MCF 10A (cell line): ENCODE data around the gene GFER. TPM values are rescaled to one million over a fixed set of nuclear protein-coding genes. Genes with fewer than 3 reads are reported as not detected.
"Not testable (repeated sequence)": the region's sequence is repeated elsewhere in the genome, so short reads cannot be mapped to it uniquely, and the experiment has no call there.

Experiments used
- BruUV-seq: library from RNA; stranded (reverse); fragments of 400-500 nt; replicated peaks from 2 replicates; lab custom pipeline; 2021; lab: Mats Ljungman, UMichigan
- CTCF ChIA-PET: fragments of 300-600 bp; sonication (Branson Sonifier 250); formaldehyde crosslinking; extraction: SDS; loops from one replicate; lab custom pipeline; 2021; ENCODE audit warnings: antibody characterized with exemption, inconsistent platforms; lab: Yijun Ruan, JAX
- POLR2A ChIA-PET: fragments of 300-600, 350-650 bp; sonication (Branson Sonifier 250); formaldehyde crosslinking; extraction: SDS; loops from one replicate; lab custom pipeline; 2020; ENCODE audit warnings: antibody characterized with exemption, inconsistent platforms; lab: Yijun Ruan, JAX
- DNase-seq: peaks from one replicate; pipeline ENCODE4 v3.0.0-alpha.2; 2018; ENCODE audit not compliant: unreplicated experiment
- H3K27ac Mint-ChIP-seq: one replicate; pipeline ENCODE4 v1.8.0; 2022; ENCODE audit warnings: mild to moderate bottlenecking, low read depth, mixed read lengths; ENCODE audit not compliant: unreplicated experiment
- H3K27me3 Mint-ChIP-seq: one replicate; pipeline ENCODE4 v1.8.0; 2022; ENCODE audit warnings: mixed read lengths; ENCODE audit not compliant: insufficient read depth, unreplicated experiment
- H3K36me3 Mint-ChIP-seq: one replicate; pipeline ENCODE4 v1.8.0; 2022; ENCODE audit warnings: mild to moderate bottlenecking, moderate library complexity, mixed read lengths; ENCODE audit not compliant: insufficient read depth, unreplicated experiment
- H3K4me1 Mint-ChIP-seq: one replicate; pipeline ENCODE4 v1.8.0; 2022; ENCODE audit warnings: mixed read lengths; ENCODE audit not compliant: insufficient read depth, unreplicated experiment
- H3K4me3 Mint-ChIP-seq: one replicate; pipeline ENCODE4 v1.8.0; 2022; ENCODE audit warnings: mild to moderate bottlenecking, moderate library complexity, mixed read lengths; ENCODE audit not compliant: unreplicated experiment
- H3K9me3 Mint-ChIP-seq: one replicate; pipeline ENCODE4 v1.8.0; 2022; ENCODE audit warnings: mixed read lengths; ENCODE audit not compliant: unreplicated experiment
- intact Hi-C: fragments of 100-400 bp; cut with micrococcal nuclease; formaldehyde crosslinking; loops from 2 replicates; pipeline ENCODE4 v1.14.1; 2022
- total RNA-seq: library from RNA; stranded (reverse); gene quantifications from 2 replicates; pipeline ENCODE4 v1.2.3, GENCODE V29; 2022
- TF ChIP-seq, protein P1 (sequence below): fragments of 200-600 bp; IDR thresholded peaks from one replicate; pipeline ENCODE4 v1.8.0; 2022; ENCODE audit warnings: antibody characterized with exemption, mild to moderate bottlenecking; ENCODE audit not compliant: unreplicated experiment

Gene GFER
- total RNA-seq, 1 experiment from 2014 or later = 40.8 TPM

GRCh38 chr16:1938910-1939309 lies 45.1 kb upstream of the GFER start:
- H3K4me3 Mint-ChIP-seq = no peak overlapping the region
- H3K9me3 Mint-ChIP-seq = no peaks in the 10 kb centered on the region
- POLR2A ChIA-PET = no interaction called here
- no TSS peak for BruUV-seq
- H3K27me3 Mint-ChIP-seq = no peaks in the 10 kb centered on the region
- TF ChIP-seq, protein P1, sequence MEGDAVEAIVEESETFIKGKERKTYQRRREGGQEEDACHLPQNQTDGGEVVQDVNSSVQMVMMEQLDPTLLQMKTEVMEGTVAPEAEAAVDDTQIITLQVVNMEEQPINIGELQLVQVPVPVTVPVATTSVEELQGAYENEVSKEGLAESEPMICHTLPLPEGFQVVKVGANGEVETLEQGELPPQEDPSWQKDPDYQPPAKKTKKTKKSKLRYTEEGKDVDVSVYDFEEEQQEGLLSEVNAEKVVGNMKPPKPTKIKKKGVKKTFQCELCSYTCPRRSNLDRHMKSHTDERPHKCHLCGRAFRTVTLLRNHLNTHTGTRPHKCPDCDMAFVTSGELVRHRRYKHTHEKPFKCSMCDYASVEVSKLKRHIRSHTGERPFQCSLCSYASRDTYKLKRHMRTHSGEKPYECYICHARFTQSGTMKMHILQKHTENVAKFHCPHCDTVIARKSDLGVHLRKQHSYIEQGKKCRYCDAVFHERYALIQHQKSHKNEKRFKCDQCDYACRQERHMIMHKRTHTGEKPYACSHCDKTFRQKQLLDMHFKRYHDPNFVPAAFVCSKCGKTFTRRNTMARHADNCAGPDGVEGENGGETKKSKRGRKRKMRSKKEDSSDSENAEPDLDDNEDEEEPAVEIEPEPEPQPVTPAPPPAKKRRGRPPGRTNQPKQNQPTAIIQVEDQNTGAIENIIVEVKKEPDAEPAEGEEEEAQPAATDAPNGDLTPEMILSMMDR = no peak
- H3K36me3 Mint-ChIP-seq = peaks cover 22% of the 10 kb centered on the region
- no peak for DNase-seq
- peaks cover 5% of the 10 kb centered on the region for H3K4me1 Mint-ChIP-seq
- CTCF ChIA-PET = interaction anchor here (0.7 to 1.4 kb wide), 2 partner anchors 73 to 89 kb away, joined by 3 read pairs; no protein-coding TSS in a partner anchor
- intact Hi-C loops = no loop called here
- no peak overlapping the region for H3K27ac Mint-ChIP-seq

- ChIA-PET CTCF (interaction anchor here (0.6 to 1.4 kb wide), 4 partner anchors 10 to 1615 kb away, joined by 3 read pairs; no protein-coding TSS in a partner anchor), POLR2A (interaction anchor here (1.5 kb wide), 1 partner anchor 25 kb away, joined by 4 read pairs; the partner anchor contains the start of gene RPS2)
- BruUV-seq, DNase-seq, H3K27me3 Mint-ChIP-seq, H3K9me3 Mint-ChIP-seq, H3K4me1 Mint-ChIP-seq, intact Hi-C loops, H3K4me3 Mint-ChIP-seq, H3K27ac Mint-ChIP-seq: not testable (repeated sequence)
- peaks cover 22% of the 10 kb centered on the region for H3K36me3 Mint-ChIP-seq
Observed at GRCh38 chr16:1939833-1940232, 44.2 kb upstream of the GFER start.

DNA sequence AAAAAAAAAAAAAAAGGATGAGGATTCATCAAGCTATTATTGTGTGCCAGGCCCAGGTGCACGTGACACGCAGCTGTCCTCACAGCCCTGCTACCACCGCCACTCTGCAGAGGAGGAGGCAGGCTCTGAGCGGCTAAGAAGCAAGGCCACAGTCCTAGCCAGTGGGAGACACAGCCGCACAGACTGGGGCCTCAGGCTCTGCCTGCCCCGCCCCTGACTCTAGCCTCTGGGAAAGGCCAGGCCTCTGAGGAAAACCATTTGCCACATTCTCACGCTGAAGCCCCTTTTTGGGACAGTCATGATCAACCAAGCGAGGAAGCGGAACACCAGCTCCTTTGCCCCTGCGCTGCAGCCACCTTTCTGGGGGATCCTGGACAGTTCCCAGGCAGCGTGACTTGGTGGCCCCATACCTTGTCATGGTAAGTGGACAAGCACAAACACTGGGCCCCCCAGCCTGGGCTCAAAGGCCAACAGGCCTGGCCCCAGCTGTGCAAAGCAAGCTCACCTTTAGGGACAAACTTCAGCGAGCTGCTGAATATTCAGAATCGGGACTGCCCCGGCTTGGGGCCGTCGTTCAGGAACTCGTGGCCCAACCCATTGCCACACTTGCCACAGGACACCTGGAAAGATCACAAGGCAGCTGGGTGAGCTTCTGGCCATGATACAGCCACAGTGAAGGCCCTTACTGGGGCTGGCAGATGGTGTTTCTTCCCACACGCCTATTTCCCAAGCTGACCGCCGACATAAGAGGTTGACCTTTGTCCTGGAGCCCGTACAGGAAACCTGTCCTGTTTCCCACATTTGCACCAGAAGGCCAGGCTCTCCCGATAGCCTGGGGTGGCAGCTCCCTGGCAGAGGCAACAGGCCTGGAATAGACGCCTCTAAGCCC lies 43.5 kb upstream of the GFER start:
- H3K27ac Mint-ChIP-seq = no peak overlapping the region
- DNase-seq = no peak
- intact Hi-C loops = no loop called here
- peaks cover 22% of the 10 kb centered on the region for H3K36me3 Mint-ChIP-seq
- no peaks in the 10 kb centered on the region for H3K9me3 Mint-ChIP-seq
- ChIA-PET CTCF (interaction anchor here (0.8 to 1.8 kb wide), 4 partner anchors 10 to 1616 kb away, joined by 3 to 8 read pairs (median 3); no protein-coding TSS in a partner anchor), POLR2A (interaction anchor here (1.4 to 1.5 kb wide), 2 partner anchors 18 to 24 kb away, joined by 3 to 4 read pairs; partner anchors contain the start of gene RPS2)
- TF ChIP-seq, protein P1 = no peak
- no TSS peak for BruUV-seq
- no peaks in the 10 kb centered on the region for H3K27me3 Mint-ChIP-seq
- no peak overlapping the region for H3K4me3 Mint-ChIP-seq
- peaks cover 5% of the 10 kb centered on the region for H3K4me1 Mint-ChIP-seq

- H3K4me1 Mint-ChIP-seq = peaks cover 5% of the 10 kb centered on the region
- DNase-seq = no peak
- peaks cover 22% of the 10 kb centered on the region for H3K36me3 Mint-ChIP-seq
- H3K27ac Mint-ChIP-seq = no peak overlapping the region
- H3K27me3 Mint-ChIP-seq = no peaks in the 10 kb centered on the region
- BruUV-seq = no TSS peak
- TF ChIP-seq, protein P1 = no peak
- H3K9me3 Mint-ChIP-seq = no peaks in the 10 kb centered on the region
- ChIA-PET CTCF (interaction anchor here (0.5 to 1.8 kb wide), 5 partner anchors 10 to 181 kb away, joined by 3 to 8 read pairs (median 3); no protein-coding TSS in a partner anchor), POLR2A (interaction anchor here (1.4 to 2.8 kb wide), 4 partner anchors 17 to 23 kb away, joined by 3 to 33 read pairs (median 8); partner anchors contain the start of genes NDUFB10 and RPS2)
- H3K4me3 Mint-ChIP-seq = peak overlapping the region; percentile 87
- intact Hi-C loops = no loop called here
Observed at GRCh38 chr16:1941162-1942046, 42.6 kb upstream of the GFER start.
